ENCODE data around the gene NXPH1.

DNA sequence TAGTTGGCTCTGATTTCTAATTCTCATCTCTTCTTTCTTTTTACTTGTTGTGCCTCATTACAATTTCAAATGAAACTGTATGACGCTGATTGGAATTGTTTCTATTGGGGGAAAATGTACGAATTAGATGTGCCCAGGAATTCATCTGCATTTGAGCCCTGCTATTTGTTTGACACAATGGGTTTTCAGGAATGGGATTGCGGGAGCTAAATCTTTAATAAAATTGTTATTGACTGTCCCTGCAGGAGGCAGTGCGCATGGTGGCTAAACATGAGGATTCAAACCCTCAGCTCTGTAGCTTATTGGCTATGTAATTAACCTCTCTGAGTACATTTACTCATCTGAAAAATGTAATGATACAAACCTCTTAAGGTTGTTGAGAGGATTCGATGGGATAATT, 181.6 kb downstream of the NXPH1 start:
- TF ChIP-seq, protein P1, sequence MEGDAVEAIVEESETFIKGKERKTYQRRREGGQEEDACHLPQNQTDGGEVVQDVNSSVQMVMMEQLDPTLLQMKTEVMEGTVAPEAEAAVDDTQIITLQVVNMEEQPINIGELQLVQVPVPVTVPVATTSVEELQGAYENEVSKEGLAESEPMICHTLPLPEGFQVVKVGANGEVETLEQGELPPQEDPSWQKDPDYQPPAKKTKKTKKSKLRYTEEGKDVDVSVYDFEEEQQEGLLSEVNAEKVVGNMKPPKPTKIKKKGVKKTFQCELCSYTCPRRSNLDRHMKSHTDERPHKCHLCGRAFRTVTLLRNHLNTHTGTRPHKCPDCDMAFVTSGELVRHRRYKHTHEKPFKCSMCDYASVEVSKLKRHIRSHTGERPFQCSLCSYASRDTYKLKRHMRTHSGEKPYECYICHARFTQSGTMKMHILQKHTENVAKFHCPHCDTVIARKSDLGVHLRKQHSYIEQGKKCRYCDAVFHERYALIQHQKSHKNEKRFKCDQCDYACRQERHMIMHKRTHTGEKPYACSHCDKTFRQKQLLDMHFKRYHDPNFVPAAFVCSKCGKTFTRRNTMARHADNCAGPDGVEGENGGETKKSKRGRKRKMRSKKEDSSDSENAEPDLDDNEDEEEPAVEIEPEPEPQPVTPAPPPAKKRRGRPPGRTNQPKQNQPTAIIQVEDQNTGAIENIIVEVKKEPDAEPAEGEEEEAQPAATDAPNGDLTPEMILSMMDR (IDR thresholded peaks at IDR 0.05), result no peak
- TF ChIP-seq POLR2A (IDR thresholded peaks at IDR 0.05), result no peak
- TF ChIP-seq POLR2AphosphoS5 (IDR thresholded peaks at IDR 0.05), result no peak
